ENCODE results near the gene ABCC8. TPM values are rescaled to one million over a fixed set of nuclear protein-coding genes. Genes with fewer than 3 reads are reported as not detected.

The ABCC8 gene
- polyA plus RNA-seq, 1 experiment, result not detected

- Histone ChIP-seq H3K27ac (ENCODE audit: low read depth, low read length) (no peak overlapping the region), H3K4me3 (ENCODE audit: low read depth, low read length) (no peak overlapping the region), H3K27me3 (ENCODE audit: control insufficient read depth, insufficient read depth, low read length) (peaks cover 5% of the 10 kb centered on the region), H3K9me3 (ENCODE audit: control insufficient read depth, insufficient read depth, low read length) (no peaks in the 10 kb centered on the region; the same call in 1 of the 2 replicates)
- ChIA-PET CTCF (no interaction called here), POLR2A (no interaction called here)
- TF ChIP-seq, protein P1, sequence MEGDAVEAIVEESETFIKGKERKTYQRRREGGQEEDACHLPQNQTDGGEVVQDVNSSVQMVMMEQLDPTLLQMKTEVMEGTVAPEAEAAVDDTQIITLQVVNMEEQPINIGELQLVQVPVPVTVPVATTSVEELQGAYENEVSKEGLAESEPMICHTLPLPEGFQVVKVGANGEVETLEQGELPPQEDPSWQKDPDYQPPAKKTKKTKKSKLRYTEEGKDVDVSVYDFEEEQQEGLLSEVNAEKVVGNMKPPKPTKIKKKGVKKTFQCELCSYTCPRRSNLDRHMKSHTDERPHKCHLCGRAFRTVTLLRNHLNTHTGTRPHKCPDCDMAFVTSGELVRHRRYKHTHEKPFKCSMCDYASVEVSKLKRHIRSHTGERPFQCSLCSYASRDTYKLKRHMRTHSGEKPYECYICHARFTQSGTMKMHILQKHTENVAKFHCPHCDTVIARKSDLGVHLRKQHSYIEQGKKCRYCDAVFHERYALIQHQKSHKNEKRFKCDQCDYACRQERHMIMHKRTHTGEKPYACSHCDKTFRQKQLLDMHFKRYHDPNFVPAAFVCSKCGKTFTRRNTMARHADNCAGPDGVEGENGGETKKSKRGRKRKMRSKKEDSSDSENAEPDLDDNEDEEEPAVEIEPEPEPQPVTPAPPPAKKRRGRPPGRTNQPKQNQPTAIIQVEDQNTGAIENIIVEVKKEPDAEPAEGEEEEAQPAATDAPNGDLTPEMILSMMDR (IDR thresholded peaks at IDR 0.05; ENCODE audit: low read depth, low read length), result no peak
- DNase-seq (ENCODE audit: low read depth, low spot score), result no peak
Observed at GRCh38 chr11:17410606-17411379, 65.9 kb downstream of the ABCC8 start.

DNA sequence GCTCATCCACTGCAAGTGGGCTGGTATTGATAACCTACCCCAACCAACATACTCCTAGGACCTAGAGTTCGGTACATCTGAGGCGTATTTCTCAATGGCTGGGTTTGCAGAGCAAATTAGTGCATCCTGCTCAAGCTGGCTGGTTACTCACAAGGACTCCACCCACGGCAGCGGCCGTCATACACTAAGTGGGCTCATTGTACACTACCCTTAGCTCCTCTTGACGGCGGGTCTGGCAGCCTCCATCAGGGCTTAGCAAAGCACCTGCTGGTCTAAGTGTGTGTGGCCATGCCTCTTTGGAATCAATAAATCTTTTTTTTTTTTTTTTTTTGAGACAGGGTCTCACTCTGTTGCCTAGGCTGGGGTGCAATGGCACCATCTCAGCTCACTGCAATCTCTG lies 68.0 kb downstream of the ABCC8 start:
- DNase-seq (ENCODE audit: low read depth, low spot score), result no peak
- Histone ChIP-seq H3K27me3 (ENCODE audit: control insufficient read depth, insufficient read depth, low read length) (no peaks in the 10 kb centered on the region), H3K27ac (ENCODE audit: low read depth, low read length) (no peak overlapping the region), H3K4me3 (ENCODE audit: low read depth, low read length) (no peak overlapping the region), H3K9me3 (ENCODE audit: control insufficient read depth, insufficient read depth, low read length) (no peaks in the 10 kb centered on the region; the same call in 1 of the 2 replicates)
- ChIA-PET CTCF (no interaction called here), POLR2A (no interaction called here)
- TF ChIP-seq, protein P1 (IDR thresholded peaks at IDR 0.05; ENCODE audit: low read depth, low read length), result no peak

DNA sequence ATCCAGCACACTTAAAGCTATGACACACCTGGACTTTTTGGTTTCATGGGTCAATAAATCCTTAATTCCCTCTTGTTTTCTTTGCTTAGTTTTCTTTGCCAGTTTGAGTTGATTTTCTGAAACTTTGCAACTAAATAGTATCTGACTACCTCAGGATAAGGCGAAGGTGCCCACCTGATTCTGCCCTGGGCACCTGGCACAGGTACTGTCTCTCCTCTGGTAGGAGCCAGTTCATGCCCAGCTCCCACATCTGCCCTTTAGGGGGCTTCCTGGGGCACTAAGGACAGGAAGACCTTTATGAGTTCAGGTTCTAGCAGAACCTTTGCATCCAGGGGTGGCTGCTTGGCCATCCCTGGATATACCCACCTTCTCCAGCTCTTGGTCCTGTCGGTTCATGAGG lies 68.6 kb downstream of the ABCC8 start:
- ChIA-PET CTCF (interaction anchor here (0.6 to 0.7 kb wide), 2 partner anchors 120 to 1739 kb away, joined by 3 to 4 read pairs; no protein-coding TSS in a partner anchor), POLR2A (no interaction called here)
- Histone ChIP-seq H3K27me3 (ENCODE audit: control insufficient read depth, insufficient read depth, low read length) (no peaks in the 10 kb centered on the region), H3K27ac (ENCODE audit: low read depth, low read length) (no peak overlapping the region), H3K9me3 (ENCODE audit: control insufficient read depth, insufficient read depth, low read length) (no peaks in the 10 kb centered on the region; the same call in 1 of the 2 replicates), H3K4me3 (ENCODE audit: low read depth, low read length) (no peak overlapping the region)
- TF ChIP-seq, protein P1 (IDR thresholded peaks at IDR 0.05; ENCODE audit: low read depth, low read length), result no peak
- no peak for DNase-seq (ENCODE audit: low read depth, low spot score)

DNA sequence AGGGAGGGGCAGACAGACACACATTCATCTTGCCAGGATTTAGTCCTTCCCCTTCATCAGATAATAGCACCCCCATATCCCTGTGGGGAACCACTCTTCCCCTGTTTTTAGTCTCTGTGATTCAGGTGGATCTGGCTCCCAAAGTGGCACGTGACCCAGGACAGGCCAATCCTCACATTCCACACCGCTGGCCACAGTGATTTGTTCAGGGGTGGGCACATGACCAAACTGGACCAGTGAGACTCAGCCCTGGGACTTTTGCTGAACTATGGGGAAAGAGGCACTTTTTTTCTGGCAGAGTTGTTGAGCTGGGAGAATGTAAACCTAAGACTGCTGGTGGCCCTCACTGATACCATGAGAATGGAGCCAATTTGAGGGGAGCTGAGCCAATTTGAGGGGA lies 69.1 kb downstream of the ABCC8 start:
- no peaks in the 10 kb centered on the region for H3K27me3 ChIP-seq (ENCODE audit: control insufficient read depth, insufficient read depth, low read length)
- ChIA-PET CTCF (interaction anchor here (0.6 to 0.7 kb wide), 2 partner anchors 121 to 1740 kb away, joined by 3 to 4 read pairs; no protein-coding TSS in a partner anchor), POLR2A (no interaction called here)
- no peaks in the 10 kb centered on the region; the same call in 1 of the 2 replicates for H3K9me3 ChIP-seq (ENCODE audit: control insufficient read depth, insufficient read depth, low read length)
- DNase-seq (ENCODE audit: low read depth, low spot score), result no peak
- TF ChIP-seq, protein P1 (IDR thresholded peaks at IDR 0.05; ENCODE audit: low read depth, low read length), result no peak
- no peak overlapping the region for H3K4me3 ChIP-seq (ENCODE audit: low read depth, low read length)
- no peak overlapping the region for H3K27ac ChIP-seq (ENCODE audit: low read depth, low read length)

- Histone ChIP-seq H3K27me3 (ENCODE audit: control insufficient read depth, insufficient read depth, low read length) (no peaks in the 10 kb centered on the region), H3K27ac (ENCODE audit: low read depth, low read length) (no peak overlapping the region), H3K4me3 (ENCODE audit: low read depth, low read length) (no peak overlapping the region), H3K9me3 (ENCODE audit: control insufficient read depth, insufficient read depth, low read length) (no peaks in the 10 kb centered on the region; the same call in 1 of the 2 replicates)
- ChIA-PET POLR2A (no interaction called here), CTCF (no interaction called here)
- TF ChIP-seq, protein P1 (IDR thresholded peaks at IDR 0.05; ENCODE audit: low read depth, low read length), result no peak
- DNase-seq (ENCODE audit: low read depth, low spot score), result no peak
Observed at GRCh38 chr11:17406818-17407149, 69.9 kb downstream of the ABCC8 start.

Data from AG04450 (cell line).